ENCODE data around the gene APOL2.
"Not testable (repeated sequence)": the region's sequence is repeated elsewhere in the genome, so short reads cannot be mapped to it uniquely, and the experiment has no call there.

Gene APOL2

GRCh38 chr22:36261675-36262074 lies 22.3 kb upstream of the APOL2 start:
- DNase-seq, result not testable (repeated sequence)

DNA sequence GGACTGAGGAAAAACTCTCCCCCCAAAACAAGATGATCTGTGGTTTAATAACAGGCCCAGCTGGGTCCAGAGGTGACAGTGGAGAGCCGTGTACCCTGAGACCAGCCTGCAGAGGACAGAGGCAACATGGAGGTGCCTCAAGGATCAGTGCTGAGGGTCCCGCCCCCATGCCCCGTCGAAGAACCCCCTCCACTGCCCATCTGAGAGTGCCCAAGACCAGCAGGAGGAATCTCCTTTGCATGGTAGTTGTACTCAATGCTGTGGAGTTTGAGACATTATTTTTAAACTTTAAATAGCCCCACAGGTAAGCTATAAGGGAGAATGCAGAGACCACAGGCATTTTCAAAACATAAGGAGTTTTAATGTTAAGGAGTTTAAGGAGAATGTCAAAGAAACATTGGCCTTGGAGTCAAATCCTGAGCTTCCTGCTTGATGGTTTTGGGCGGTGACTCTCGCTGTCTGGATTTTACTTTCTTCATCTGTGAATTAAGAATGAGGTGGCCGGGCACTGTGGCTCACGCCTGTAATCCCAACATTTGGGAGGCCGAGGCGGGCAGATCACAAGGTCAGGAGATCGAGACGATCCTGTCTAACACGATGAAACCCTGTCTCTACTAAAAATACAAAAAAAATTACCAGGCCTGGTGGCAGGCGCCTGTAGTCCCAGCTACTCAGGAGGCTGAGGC lies 20.4 kb upstream of the APOL2 start:
- no peak for DNase-seq

DNA sequence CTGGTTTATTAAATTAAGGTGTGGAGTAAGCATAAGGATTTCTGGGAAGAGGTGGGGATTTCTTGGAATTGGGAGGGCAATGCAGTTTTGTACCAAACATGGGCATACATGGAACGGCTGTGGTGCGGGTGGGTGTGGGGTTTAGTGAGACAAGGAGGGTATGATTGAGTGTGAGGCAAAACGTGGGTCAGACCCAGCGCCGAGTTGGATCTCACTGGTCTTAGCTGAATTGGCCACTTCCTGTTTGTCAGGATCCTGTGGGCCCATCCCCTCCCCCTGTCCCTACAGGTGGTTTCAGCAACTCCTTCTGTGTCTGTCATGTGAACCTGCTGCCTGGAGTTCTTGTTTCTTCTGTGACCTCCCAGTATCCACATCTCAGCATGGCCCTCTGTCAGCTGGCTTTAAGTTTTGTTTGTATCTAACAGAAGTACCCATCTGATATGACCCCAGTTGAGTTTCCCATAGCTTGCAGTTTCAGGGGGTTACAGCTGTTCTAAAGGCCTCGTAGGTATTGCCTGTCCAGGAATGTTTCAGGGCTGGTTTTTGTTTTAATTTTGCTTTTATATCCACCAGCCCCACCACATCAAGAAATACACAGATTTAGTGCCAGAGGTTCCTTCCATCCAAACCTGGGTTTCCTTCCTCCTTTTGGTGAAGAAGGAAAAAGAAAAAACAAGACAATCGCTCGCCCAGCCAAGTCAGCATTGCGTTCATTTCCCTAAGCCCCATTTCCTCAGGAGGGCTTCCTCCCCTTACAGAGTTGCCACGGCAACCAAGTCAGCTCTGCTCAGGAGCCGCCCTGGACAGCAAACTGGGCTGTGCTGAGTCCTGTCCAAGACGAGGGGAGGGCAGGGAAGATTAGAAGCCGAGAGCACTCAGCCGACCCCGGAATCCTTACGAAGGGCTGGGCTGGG lies 19.6 kb upstream of the APOL2 start:
- peak; percentile 65 for DNase-seq

DNA sequence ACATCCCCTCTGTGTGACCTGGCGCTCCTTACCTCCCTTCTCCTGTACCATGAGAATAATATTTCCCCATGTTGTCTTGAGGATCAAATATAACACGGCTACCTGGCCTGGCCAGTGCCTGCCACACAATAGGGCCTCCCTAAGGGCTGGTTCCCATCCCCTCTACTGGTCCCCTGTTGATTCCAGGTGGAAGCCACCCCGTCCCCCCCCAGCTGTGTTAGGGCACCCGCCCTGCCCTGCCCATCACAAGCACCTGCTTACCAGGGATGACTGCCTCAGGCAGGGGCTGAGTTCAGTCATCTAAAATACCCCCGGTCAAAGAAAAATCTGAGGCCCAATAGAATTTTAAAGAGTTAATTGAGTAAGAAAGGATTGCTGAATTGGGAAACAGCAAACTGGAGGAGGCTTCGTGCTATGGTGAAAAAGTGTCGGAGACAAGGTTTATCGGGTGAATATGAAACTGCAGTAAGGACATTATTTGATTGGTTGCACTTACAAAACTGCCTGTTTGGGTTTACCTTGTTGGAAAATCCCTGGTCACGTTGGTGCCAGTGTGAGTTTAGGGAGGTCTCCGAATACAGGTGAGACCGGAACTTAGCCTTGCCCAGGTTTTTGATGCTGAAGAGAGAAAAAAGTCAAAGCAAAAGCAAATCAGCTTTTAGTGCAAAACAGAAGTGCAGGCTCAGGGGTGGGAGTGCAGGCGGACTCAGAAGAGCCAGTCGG lies 18.8 kb upstream of the APOL2 start:
- no peak for DNase-seq

DNA sequence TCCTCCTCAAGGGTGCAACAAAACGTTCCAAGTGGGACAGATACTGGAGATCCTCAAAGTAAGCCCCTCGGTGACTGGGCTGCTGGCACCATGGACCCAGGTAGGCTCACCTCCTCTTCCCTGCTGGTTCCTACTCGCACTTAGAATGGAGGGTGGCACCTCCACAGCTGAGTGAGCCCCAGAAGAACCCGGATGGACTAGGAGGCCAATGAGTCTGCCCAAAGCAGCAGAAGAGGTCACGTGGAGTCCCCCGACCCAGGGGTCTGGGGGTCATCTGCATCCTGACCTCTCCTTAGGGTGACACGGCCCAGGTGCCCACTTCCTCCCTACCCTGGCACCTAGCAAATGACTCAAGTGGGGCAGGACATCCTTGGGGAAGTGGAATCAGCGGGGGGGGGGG lies 18.0 kb upstream of the APOL2 start:
- no peak for DNase-seq

DNA sequence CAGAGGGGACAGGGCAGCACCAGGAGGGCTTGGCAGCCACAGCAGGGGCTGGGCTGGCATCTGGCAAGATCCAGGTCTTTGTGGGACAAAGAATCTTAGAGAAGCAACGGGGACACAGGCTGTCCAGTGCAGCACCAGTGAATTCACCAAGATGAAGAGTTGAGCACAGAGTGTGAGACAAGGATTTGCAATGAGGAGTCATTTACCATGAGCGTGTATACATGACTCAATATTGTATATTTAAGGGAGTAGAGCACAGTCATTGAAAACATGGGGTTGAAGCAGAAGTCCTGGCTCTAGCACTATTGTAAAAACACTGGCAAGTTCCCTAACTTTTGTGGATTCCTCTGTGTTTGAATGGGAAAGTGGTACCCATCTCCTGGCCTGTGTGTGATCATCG lies 17.2 kb upstream of the APOL2 start:
- no peak for DNase-seq

GRCh38 chr22:36255572-36255971 lies 16.2 kb upstream of the APOL2 start:
- DNase-seq, result not testable (repeated sequence)

DNA sequence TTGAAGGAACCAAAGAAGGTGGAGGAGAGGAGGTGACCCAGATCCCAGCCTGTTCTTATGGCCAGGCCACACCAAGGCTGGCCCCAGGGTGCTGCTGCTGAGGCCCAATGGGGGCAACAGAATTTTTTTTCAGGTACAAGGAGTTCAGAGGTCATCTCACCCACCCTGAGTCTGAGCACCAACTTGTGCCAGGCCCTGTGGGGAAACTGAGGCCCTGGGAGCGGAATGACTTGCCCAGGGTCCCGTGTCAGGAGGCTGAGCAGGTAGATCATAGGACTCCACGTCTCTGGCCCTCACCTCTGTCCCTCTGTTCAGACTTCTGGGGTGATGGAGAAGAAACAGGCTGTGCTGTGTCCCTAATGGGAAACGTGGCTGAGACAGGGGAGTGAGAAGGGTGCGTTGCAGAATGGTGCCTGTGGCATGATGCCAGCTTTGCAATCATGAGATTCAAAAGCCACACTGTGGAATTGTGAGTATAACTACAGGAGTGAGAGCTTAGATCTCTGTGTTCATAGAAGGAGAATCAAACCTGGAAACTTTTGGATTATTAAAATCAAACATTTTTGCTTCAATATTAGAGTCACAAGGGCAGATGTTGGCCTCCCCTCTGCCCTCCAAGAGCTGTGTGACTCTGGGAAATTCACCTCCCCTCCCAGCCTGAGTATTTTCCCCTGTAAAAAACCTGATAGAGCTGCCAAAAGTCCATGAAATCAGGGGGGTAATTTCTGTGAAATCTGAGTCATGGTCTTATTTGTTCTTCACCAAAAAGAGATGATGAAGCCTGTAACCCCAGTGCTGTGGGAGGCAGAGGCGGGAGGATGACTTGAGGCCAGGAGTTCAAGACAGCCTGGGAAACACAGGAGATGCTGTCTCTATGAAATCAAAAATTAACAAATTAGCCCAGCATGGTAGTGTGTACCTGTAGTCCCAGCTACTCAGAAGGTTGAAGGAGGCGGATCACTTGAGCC lies 14.5 kb upstream of the APOL2 start:
- DNase-seq, result no peak

DNA sequence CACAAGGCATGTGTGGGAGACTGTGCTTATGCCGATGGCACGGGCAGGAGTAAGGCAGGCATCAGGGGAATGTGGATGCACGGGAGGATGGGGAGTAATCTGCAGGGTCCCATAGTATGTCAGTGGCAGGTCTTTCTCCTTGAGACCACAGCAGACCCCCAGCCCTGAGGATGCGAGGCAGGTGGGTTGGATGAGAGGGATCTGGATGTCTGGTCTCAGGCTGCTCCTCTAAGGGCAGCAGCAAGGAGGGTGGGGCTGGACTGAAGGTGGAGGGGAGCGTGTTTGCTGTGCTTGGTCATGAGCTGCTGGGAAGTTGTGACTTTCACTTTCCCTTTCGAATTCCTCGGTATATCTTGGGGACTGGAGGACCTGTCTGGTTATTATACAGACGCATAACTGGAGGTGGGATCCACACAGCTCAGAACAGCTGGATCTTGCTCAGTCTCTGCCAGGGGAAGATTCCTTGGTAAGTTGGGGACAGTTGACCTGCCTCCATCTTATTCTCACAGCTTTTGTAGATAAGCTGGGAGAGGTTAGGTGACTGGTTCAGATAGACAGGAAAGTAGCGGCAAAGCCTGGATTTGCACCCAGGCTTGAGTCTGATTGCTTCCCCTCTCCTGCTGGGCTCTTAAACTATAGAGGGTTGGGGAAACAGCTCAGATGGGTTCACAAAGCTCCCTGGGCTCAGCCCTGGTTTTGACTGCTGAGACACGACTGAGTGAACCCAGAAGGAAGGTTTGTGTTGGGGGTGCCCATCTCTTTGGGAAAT lies 13.6 kb upstream of the APOL2 start, which contains the start of gene APOL1:
Gene APOL1 (plus strand): TSS at position 380 of the 769 bp plus-strand sequence. CDS start 1,823 bp downstream, outside the sequence.
- peak; percentile 78 for DNase-seq

GRCh38 chr22:36251979-36252608 lies 12.8 kb upstream of the APOL2 start:
- not testable (repeated sequence) for DNase-seq

- not testable (repeated sequence) for DNase-seq
Measured at GRCh38 chr22:36250292-36250960, 11.1 kb upstream of the APOL2 start.

DNA sequence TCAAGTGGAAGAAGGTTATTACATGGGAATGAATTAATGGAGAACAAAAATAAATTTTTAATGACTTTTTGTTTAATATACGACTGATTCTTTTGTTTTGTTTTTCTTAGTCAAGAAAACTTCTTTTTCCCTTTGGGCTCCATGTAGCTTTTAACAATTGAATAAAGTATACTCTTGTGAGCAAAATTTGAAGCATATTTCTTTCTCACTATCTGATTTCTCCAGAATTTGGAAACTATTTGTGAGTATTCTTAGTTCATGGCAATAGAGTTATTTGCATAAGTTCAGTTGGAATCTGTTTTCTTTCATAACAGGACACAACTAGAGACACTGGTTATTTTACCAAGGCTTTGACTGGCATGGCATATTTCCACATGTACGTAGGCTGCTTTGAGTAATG lies 9.8 kb upstream of the APOL2 start:
- DNase-seq, result no peak

- DNase-seq, result no peak
Measured at GRCh38 chr22:36247955-36248354, 8.6 kb upstream of the APOL2 start.

GRCh38 chr22:36246718-36247117 lies 7.4 kb upstream of the APOL2 start:
- DNase-seq, result no peak

DNA sequence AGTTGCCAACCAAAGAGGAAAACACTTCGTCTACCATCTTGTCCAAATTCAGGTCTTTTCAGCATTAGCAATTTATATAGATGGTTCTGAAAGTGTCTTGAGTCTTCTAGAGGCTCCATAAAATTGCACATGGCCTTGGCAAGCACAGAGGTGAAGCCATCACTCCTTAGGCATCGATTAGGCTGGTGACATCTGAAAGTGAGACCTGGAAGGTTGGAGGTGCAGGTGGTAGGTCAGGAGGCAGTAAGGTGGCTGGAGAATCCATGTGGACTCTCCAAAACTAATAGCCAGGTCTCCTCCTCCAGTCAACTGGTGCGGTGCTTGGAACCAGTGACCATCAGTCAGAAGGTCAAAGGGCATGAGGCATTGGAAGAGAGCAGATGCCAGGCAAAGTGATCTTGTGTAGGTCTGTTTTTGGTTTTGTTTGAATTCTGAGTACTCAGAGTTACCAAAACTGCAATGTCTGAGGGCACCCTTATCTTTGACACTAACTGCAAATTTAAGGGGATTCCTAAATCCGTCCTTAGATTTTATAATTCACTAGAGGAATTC lies 6.6 kb upstream of the APOL2 start:
- no peak for DNase-seq

GRCh38 chr22:36244522-36245391 lies 5.4 kb upstream of the APOL2 start:
- DNase-seq, result no peak

- no peak for DNase-seq
Measured at GRCh38 chr22:36243986-36244385, 4.7 kb upstream of the APOL2 start.

DNA sequence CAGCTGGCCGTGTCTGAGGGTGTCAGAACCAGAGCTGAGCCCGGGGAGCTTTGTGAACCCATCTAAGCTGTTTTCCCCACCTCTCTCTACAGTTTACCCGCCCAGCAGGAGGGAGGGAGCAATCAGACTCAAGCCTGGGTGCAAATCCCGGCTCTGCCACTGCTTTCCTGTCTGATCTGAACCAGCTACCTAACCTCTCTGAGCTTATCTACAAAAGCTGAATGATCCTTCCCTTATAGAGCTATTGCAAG lies 252 bp downstream of the APOL2 start:
- no peak for DNase-seq

Measured in activated CD4-positive, alpha-beta T cell treated with anti-CD3 and anti-CD28 coated beads, Interleukin-10, Interleukin-2, amounts not matched to agents 100 ng/mL and 50 ng/mL, durations not matched to agents 16 hours and 8 hours (primary cell).